Measurements from ENCODE around the gene PTGER2.
A peak's percentile ranks its signal among the peaks of the same experiment; 100 is the strongest.

The PTGER2 gene

DNA sequence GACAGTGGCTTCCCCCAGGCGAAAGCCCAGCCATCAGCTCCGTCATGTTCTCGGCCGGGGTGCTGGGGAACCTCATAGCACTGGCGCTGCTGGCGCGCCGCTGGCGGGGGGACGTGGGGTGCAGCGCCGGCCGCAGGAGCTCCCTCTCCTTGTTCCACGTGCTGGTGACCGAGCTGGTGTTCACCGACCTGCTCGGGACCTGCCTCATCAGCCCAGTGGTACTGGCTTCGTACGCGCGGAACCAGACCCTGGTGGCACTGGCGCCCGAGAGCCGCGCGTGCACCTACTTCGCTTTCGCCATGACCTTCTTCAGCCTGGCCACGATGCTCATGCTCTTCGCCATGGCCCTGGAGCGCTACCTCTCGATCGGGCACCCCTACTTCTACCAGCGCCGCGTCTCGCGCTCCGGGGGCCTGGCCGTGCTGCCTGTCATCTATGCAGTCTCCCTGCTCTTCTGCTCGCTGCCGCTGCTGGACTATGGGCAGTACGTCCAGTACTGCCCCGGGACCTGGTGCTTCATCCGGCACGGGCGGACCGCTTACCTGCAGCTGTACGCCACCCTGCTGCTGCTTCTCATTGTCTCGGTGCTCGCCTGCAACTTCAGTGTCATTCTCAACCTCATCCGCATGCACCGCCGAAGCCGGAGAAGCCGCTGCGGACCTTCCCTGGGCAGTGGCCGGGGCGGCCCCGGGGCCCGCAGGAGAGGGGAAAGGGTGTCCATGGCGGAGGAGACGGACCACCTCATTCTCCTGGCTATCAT lies 663 bp downstream of the PTGER2 start:
- Mint-ChIP-seq H3K4me1 (ENCODE audit: low read depth in 2 of 2) (peaks cover 60 to 81% of the 10 kb centered on the region in 2 donors), H3K36me3 (ENCODE audit: insufficient read depth) (peaks cover 33% of the 10 kb centered on the region), H3K4me3 (peak overlapping the region; percentile 96 to 100), H3K27me3 (no peaks in the 10 kb centered on the region), H3K27ac (peak overlapping the region; percentile 98 to 99), H3K9me3 (no peaks in the 10 kb centered on the region)
- peak; percentile 39 for ATAC-seq (replicated peaks)
- DNase-seq: peak; percentile 30 to 41 (median 36)

DNA sequence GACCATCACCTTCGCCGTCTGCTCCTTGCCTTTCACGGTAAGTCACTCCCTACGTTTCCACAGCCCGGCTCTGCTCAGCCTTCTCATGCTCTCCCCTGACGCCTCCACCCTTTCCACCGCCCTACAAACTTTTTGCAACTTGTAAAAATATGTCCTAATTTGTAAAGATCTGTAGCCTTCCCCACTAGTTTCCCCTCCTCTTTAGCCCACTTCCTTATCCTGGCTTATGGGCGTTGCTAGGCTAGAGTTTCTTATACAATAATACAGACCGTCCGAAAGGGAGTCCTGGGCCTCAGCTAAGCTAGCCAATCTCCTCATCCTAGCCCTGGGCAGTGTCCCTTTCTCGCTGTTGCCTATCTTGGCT lies 1.2 kb downstream of the PTGER2 start:
- H3K27ac Mint-ChIP-seq: peak overlapping the region; percentile 98 to 99
- H3K4me3 Mint-ChIP-seq: peak overlapping the region; percentile 96 to 100
- no peaks in the 10 kb centered on the region for H3K27me3 Mint-ChIP-seq
- DNase-seq (no peak), ATAC-seq (replicated peaks) (peak; percentile 31)
- peaks cover 33% of the 10 kb centered on the region for H3K36me3 Mint-ChIP-seq (ENCODE audit: insufficient read depth)
- H3K9me3 Mint-ChIP-seq: no peaks in the 10 kb centered on the region
- peaks cover 65 to 86% of the 10 kb centered on the region in 2 donors for H3K4me1 Mint-ChIP-seq (ENCODE audit: low read depth in 2 of 2)

DNA sequence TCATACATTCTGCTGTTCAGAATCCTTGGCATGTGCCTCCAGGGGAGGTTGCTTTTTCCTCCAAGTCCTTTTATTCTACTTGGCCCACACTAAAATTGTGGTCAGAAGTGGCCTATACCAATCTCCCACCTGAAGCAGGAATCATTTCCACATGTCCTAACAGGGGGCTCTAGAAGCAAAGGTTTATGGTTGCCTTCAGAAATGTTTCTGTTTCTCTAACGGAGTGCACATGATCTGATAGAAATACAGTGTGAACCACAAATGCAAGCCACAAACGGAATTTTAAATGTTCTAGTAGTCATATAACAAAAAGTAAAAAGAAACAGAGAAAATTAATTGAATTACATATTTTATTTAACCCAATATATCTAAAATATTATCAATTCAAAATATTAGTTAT lies 4.0 kb downstream of the PTGER2 start:
- Mint-ChIP-seq H3K4me1 (ENCODE audit: low read depth in 2 of 2) (peaks cover 63 to 79% of the 10 kb centered on the region in 2 donors), H3K4me3 (peak overlapping the region; percentile 96 to 100)

GRCh38 chr14:52318826-52319645 lies 4.9 kb downstream of the PTGER2 start:
- ATAC-seq (replicated peaks) (no peak), DNase-seq (no peak)
- Mint-ChIP-seq H3K4me1 (ENCODE audit: low read depth in 2 of 2) (peaks cover 65 to 80% of the 10 kb centered on the region in 2 donors), H3K4me3 (peak overlapping the region; percentile 96 to 100), H3K27ac (peak overlapping the region; percentile 98 to 99), H3K9me3 (peaks cover 0 to 8% of the 10 kb centered on the region in 2 donors), H3K36me3 (ENCODE audit: insufficient read depth) (peaks cover 43% of the 10 kb centered on the region), H3K27me3 (no peaks in the 10 kb centered on the region)

More for the DNA sequence above, 4.0 kb downstream of the PTGER2 start:
- no peaks in the 10 kb centered on the region for H3K27me3 Mint-ChIP-seq
- H3K27ac Mint-ChIP-seq: peak overlapping the region; percentile 98 to 99
- H3K9me3 Mint-ChIP-seq: peaks cover 0 to 8% of the 10 kb centered on the region in 2 donors
- no peak for DNase-seq
- peaks cover 37% of the 10 kb centered on the region for H3K36me3 Mint-ChIP-seq (ENCODE audit: insufficient read depth)
- no peak for ATAC-seq (replicated peaks)

- no peak for ATAC-seq (replicated peaks)
- Mint-ChIP-seq H3K36me3 (ENCODE audit: insufficient read depth) (peaks cover 40% of the 10 kb centered on the region), H3K4me1 (ENCODE audit: low read depth in 2 of 2) (peaks cover 68 to 84% of the 10 kb centered on the region in 2 donors), H3K9me3 (peaks cover 0 to 8% of the 10 kb centered on the region in 2 donors), H3K27me3 (no peaks in the 10 kb centered on the region), H3K27ac (peak overlapping the region; percentile 57 to 99), H3K4me3 (peak overlapping the region; percentile 96 to 100)
- no peak for DNase-seq
Measured at GRCh38 chr14:52319919-52320318, 5.8 kb downstream of the PTGER2 start.

DNA sequence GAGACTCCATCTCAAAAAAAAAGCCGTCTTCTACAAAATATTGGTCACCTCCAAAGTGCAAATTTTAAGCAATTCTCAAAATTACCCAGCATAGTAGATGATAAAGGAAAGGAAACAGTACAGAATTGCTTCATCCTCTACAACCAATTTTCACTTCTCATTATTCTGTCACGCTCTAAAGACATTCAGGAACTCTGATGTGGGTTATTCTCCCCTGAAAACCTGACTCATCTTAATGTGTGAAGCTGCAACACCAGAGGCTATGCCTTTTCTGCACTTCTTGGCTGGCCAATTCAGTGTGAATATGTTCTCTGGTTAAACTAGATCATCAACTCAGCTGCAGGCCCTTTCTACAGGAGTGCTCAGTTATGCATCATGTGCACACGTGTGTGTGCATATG lies 11.0 kb downstream of the PTGER2 start:
- Mint-ChIP-seq H3K27me3 (no peaks in the 10 kb centered on the region), H3K4me1 (ENCODE audit: low read depth in 2 of 2) (peaks cover 68 to 84% of the 10 kb centered on the region in 2 donors), H3K27ac (peak overlapping the region; percentile 87 to 92), H3K36me3 (ENCODE audit: insufficient read depth) (peaks cover 51% of the 10 kb centered on the region), H3K4me3 (peak overlapping the region; percentile 41 to 71), H3K9me3 (peaks cover 0 to 8% of the 10 kb centered on the region in 2 donors)
- ATAC-seq (replicated peaks) (peak; percentile 91), DNase-seq (peak in 1 of 3 experiments; percentile 28)

- Mint-ChIP-seq H3K36me3 (ENCODE audit: insufficient read depth) (peaks cover 48% of the 10 kb centered on the region), H3K4me3 (peak overlapping the region; percentile 41 to 71), H3K4me1 (ENCODE audit: low read depth in 2 of 2) (peaks cover 66 to 83% of the 10 kb centered on the region in 2 donors), H3K27ac (peak overlapping the region; percentile 87 to 92), H3K27me3 (no peaks in the 10 kb centered on the region), H3K9me3 (peaks cover 0 to 8% of the 10 kb centered on the region in 2 donors)
- DNase-seq (no peak), ATAC-seq (replicated peaks) (no peak)
Measured at GRCh38 chr14:52325630-52326029, 11.5 kb downstream of the PTGER2 start.

- peak overlapping the region; percentile 47 to 67 for H3K4me3 Mint-ChIP-seq
- no peaks in the 10 kb centered on the region for H3K27me3 Mint-ChIP-seq
- peaks cover 37% of the 10 kb centered on the region for H3K36me3 Mint-ChIP-seq (ENCODE audit: insufficient read depth)
- H3K27ac Mint-ChIP-seq: peak overlapping the region; percentile 63 to 93
- DNase-seq (no peak), ATAC-seq (replicated peaks) (peak; percentile 11)
- H3K9me3 Mint-ChIP-seq: no peaks in the 10 kb centered on the region
- H3K4me1 Mint-ChIP-seq (ENCODE audit: low read depth in 2 of 2): peaks cover 59 to 82% of the 10 kb centered on the region in 2 donors
Measured at GRCh38 chr14:52327374-52328226, 13.5 kb downstream of the PTGER2 start.

- Mint-ChIP-seq H3K9me3 (no peaks in the 10 kb centered on the region), H3K4me3 (peak overlapping the region; percentile 47 to 67), H3K27ac (peak overlapping the region; percentile 63 to 93), H3K36me3 (ENCODE audit: insufficient read depth) (peaks cover 34% of the 10 kb centered on the region), H3K27me3 (no peaks in the 10 kb centered on the region), H3K4me1 (ENCODE audit: low read depth in 2 of 2) (peaks cover 57 to 77% of the 10 kb centered on the region in 2 donors)
- no peak for ATAC-seq (replicated peaks)
- no peak for DNase-seq
Measured at GRCh38 chr14:52328276-52328675, 14.2 kb downstream of the PTGER2 start.

DNA sequence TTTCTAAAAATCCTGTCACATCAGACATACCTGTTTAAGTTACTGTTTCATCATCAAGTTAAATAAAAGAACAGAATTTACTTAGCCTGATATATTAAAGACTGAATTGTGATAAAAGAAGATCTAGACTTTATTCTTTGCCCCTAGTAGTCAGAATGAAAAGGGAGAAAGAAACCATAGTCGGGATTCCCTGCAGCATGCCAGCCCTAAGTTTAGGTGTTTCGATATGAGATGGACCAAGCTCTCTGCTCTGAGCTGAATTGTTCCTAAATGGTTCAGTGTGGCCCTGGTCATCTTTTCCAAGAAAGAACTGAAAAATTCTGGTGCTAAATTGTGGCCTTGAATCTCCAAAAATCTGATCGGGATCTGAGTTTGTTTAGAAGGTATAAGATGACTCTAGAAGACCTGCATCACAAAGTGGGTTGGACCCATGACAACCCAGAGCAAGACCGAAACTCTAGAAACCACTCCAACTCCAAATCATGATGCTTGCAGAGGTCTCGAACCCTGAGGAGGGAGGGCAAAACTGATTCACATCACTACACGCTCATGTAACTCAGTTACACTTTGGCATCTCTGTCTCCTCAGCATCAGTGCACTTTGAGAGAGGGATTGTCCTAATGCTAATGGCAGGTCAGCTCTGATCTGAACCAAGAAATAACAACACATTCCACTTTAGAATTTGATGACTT lies 15.7 kb downstream of the PTGER2 start:
- H3K27ac Mint-ChIP-seq: peak overlapping the region; percentile 69 to 75
- ATAC-seq (replicated peaks) (no peak), DNase-seq (no peak)
- peaks cover 53 to 70% of the 10 kb centered on the region in 2 donors for H3K4me1 Mint-ChIP-seq (ENCODE audit: low read depth in 2 of 2)
- H3K4me3 Mint-ChIP-seq: peak overlapping the region in 1 of 2 donors; percentile 33
- H3K9me3 Mint-ChIP-seq: no peaks in the 10 kb centered on the region
- peaks cover 24% of the 10 kb centered on the region for H3K36me3 Mint-ChIP-seq (ENCODE audit: insufficient read depth)
- H3K27me3 Mint-ChIP-seq: no peaks in the 10 kb centered on the region

DNA sequence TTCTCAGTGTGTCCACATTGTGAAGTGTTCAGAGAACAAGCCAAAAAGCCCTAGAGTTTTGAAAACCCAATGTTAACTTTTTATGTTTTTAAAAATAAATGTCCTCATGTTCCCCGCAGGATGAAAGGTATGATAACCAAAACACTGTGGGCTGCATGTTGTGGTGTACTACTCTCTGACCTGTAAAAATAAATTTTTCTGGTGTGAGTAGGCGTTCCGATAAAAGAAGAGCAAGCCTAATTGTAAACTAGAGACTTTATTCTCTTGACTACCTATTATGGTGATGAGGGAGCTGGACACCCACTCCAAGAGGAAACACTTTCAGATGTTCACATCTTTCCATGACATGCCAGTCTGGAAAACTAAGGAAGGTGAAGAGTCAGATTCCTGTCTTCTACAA lies 18.2 kb downstream of the PTGER2 start:
- Mint-ChIP-seq H3K36me3 (ENCODE audit: insufficient read depth) (peaks cover 13% of the 10 kb centered on the region), H3K27me3 (no peaks in the 10 kb centered on the region), H3K4me3 (no peak overlapping the region), H3K9me3 (no peaks in the 10 kb centered on the region), H3K4me1 (ENCODE audit: low read depth in 2 of 2) (peaks cover 40 to 56% of the 10 kb centered on the region in 2 donors), H3K27ac (peak overlapping the region; percentile 29 to 72)
- ATAC-seq (replicated peaks) (no peak), DNase-seq (no peak)

- Mint-ChIP-seq H3K27me3 (no peaks in the 10 kb centered on the region), H3K4me1 (ENCODE audit: low read depth in 2 of 2) (peaks cover 32 to 48% of the 10 kb centered on the region in 2 donors), H3K4me3 (no peak overlapping the region), H3K9me3 (no peaks in the 10 kb centered on the region), H3K27ac (peak overlapping the region; percentile 65 to 72), H3K36me3 (ENCODE audit: insufficient read depth) (peaks cover 13% of the 10 kb centered on the region)
- DNase-seq: no peak
- no peak for ATAC-seq (replicated peaks)
Measured at GRCh38 chr14:52333108-52333507, 19.0 kb downstream of the PTGER2 start.
